ENCODE measurements around the gene RESP18.
"Not testable (repeated sequence)": the region's sequence is repeated elsewhere in the genome, so short reads cannot be mapped to it uniquely, and the experiment has no call there.

Gene RESP18

DNA sequence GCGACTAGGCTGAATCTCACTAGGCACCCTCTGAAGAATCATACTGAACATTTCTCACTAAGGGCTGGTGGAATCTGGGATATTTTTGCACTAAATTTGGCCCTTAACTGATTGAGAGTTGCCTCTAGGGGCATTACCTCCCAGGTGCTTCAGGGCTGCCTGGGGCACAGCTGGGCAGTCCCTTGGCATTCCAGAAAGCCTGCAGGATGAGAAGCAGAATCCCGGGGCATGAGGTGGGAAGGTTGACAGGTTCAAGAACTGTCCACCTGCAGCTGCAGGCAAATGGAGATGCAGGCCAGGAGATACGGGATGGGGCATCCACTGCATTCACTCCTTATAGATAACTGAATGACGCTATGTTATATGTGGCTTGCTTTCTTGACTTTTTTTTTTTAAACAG lies 7.4 kb downstream of the RESP18 start:
- no peak for DNase-seq

DNA sequence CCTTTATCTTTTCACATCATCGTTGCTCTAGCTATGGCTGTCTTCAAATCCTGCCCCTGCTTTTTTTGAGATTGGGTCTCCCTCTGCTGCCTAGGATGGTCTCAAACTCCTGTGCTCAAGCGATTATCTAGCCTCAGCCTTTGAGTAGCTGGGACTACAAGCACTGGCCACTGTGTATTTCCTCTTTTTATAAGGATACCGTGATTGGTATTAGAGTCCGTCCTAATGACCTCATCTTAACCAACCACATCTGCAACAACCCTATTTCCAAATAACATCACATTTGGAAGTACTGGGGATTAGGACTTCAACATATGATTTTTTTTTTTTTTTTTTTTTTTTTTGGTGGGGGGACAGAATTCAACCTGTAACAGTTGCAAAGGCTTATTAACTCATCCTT lies 9.1 kb downstream of the RESP18 start:
- no peak for DNase-seq

DNA sequence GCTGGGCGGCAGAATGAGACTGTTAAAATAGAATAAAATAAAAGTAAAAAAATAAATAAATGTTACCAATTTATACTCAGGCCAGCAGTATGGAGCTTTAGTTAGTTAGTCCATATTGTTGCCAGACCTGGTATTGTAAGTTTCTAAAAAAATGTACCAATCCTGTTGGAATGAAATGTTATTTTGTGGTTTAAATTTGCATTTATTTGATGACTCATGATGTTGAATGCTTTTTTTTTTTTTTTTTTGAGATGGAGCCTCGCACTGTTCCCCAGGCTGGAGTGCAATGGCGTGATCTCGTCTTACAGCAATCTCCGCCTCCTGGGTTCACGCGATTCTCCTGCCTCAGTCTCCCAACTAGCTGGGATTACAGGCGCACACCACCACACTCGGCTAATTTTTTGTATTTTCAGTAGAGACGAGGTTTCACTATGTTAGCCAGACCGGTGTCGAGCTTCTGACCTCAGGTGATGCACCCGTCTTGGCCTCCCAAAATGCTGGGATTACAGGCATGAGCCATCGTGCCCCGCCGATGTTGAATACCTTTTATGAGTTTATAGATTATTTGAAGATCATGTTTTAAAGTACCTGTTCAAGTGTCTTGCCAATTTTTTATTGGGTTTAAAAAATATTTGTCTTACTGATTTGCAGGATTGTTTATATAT lies 17.6 kb downstream of the RESP18 start:
- DNase-seq = no peak

DNA sequence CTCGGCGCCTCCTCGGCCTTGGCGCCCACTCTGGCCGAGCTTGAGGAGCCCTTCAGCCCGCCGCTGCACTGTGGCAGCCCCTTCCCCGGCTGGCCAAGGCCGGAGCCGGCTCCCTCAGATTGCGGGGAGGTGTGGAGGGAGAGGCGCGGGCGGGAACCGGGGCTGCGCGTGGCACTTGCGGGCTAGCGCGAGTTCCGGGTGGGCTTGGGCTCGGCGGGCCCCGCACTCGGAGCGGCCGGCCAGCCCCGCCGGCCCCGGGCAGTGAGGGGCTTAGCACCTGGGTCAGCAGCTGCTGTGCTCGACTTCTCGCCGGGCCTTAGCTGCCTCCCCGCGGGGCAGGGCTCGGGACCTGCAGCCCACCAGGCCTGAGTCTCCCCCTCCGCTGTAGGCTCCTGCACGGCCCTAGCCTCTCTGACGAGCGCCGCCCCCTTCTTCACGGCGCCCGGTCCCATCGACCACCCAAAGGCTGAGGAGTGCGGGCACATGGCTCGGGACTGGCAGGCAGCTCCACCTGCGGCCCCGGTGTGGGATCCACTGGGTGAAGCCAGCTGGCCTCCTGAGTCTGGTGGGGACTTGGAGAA lies 19.8 kb downstream of the RESP18 start:
- not testable (repeated sequence) for DNase-seq

DNA sequence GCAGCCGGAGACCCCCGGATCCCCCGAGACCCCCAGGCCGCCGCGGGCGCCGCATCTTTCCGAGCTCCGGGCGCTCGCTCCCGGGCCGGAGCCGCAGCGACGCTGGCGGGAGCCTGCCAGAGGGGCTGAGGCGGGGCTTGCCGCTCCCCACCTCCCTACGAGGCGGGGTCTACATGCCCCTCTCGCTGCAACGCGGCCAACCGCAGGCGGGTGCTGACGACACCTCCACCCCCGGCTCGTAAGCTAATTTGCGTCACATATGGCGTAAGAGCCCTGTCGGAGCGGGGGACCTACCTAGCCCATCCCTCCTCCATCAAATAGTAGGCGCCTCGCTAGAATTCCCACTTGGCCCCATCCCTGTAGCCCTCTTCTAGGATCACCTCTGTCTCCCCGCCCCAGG lies 23.3 kb downstream of the RESP18 start, which contains the start of gene PTPRN:
PTPRN (minus strand) TSS at position 124 of the 400 bp plus-strand sequence; CDS start at position 55, 69 bp downstream.
- DNase-seq = no peak

DNA sequence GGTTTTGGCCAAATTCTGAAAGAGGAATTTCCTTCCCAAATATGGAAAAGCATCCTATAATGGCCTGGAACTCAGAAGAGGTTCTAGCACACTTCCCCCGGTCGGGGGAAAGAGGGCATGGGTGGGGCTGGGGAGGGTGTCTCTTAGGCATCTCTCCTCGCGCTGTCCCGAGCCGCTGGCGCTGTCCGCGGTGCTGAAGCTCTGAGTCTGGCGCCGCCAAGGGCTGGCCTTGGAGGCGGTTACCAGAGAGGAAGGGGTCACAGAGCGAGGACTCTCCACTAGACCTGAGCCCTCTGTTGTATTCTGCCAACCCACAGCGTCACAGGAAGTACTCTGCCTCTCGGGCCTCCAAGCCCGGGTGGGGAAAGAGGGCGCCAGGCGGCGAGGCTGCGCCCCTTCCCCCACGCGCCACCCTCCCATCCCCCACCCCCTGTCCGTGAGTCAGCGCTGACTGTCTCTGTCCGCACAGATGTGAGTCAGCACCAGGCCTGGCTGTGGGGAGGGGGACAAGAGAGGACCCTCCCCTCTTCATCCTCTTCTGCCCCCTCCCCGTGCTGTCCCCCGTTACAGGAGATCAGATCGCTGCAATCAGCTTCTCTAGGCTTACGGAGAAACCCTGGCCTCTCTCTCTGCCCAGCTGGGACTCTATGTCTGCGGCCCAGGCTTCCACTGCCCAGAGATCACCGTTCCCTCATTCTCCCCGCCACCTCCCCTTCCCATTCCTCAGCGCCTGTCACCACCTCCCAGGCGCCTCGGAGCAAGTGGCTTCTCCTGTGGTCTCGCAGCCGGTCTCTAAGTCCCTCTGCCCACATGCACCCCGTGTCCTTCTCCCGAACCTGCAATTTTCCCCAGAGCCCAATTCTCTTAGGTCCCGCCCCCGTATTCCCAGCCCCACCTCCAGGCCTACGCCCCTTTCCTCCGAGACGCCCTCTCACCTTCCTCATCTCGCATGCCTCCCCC lies 24.1 kb downstream of the RESP18 start:
- peak; percentile 89 for DNase-seq

DNA sequence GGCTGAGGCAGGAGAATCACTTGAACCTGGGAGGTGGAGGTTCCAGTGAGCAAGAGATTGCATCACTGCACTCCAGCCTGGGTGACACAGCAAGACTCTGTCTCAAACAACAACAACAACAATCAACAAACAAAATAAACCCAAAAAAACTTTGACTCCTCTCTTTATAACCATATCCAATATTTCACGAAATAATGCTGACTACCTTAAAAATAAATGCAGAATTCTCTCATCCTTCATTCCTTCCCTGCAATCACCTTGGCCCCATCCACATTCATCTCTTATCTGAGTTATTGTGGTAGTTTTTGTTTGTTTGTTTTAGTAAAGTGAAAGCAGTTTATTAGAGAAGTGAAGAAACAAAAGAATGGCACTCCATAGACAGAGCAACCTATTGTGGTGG lies 26.5 kb downstream of the RESP18 start:
- DNase-seq = no peak

DNA sequence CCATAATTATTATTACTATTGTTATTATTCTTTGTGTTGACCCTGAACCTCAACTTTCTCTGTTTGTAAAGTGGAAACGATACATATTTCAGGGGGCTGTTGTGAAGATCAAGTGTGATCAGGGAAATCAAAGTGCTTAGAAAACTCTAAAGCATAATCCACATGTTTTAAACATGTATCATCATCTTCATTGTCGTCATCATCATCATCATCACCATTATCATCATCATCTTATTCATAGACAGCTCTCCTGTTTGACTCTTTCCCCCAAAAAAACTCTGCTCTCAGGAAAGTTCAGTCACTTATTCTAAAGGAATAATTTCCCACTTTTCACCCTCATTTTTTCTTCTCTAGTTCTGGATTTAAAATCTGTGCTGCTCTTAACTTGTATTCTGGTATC lies 28.3 kb downstream of the RESP18 start:
- DNase-seq = no peak

DNA sequence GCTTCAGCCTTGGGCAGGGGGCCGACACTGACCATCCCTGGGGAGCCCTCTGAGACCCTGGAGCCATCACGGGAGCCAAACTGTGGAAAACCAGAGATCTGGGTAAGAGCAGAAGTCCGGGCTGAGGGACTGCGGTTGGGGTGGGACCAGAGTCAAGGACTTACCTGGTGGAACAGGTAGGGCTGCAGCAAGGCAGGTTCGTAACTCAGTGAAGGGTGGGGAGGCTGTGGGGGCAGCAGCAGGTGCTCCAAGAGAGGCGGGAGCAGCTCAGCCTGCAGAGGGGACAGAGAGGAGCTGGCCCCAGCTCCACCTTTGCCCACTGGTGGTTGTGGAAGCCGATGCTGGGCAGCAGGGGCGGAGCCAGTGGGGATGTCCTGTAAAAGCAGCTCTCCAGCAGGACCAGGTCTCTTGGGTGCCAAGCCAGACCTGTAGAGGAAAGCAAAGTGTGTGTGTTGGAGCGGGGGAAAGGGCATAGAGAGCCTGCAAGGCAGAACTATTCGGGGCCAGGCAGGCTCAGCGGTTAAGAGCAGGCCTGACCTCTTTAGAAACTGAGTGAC lies 30.1 kb downstream of the RESP18 start:
- DNase-seq = no peak

DNA sequence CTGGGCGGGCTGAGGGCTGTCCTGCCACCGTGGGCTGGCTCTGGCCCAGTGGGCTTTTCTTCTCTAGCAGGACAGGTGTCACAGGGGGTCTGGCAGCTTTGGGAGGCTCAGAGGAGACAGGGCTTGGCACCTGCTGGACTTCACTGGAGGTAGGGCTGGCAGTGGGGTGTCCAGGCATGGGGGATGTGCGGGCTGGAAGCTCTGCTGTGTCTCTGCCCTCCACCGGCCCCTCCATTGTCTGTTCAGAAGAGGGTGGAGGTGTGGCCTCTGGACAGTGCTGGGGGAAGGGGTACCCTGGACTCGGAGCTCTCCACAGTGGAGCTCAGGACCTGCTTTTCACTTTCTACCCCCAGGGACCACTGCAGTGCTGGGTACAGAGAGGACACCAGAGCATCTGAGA lies 32.5 kb downstream of the RESP18 start:
- no peak for DNase-seq

DNA sequence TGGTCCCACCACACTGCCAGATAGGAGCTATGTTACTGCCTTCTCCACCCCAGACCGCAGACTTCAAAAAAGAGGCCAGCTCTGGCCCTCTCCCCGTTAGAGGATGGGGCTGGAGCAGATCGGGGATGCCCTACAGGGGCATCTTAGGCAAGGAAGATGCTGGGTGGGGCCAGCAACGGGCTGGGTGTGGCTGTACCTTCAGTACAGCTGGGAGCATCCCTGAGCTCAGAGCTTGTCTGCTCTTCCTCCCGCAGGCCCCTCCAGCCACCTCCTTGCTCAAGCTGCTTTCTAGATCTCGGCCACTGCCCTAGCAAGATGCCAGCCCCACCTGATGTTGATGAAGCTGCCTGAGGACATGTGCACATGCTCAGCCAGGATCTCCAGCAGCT lies 33.2 kb downstream of the RESP18 start:
- no peak for DNase-seq

DNA sequence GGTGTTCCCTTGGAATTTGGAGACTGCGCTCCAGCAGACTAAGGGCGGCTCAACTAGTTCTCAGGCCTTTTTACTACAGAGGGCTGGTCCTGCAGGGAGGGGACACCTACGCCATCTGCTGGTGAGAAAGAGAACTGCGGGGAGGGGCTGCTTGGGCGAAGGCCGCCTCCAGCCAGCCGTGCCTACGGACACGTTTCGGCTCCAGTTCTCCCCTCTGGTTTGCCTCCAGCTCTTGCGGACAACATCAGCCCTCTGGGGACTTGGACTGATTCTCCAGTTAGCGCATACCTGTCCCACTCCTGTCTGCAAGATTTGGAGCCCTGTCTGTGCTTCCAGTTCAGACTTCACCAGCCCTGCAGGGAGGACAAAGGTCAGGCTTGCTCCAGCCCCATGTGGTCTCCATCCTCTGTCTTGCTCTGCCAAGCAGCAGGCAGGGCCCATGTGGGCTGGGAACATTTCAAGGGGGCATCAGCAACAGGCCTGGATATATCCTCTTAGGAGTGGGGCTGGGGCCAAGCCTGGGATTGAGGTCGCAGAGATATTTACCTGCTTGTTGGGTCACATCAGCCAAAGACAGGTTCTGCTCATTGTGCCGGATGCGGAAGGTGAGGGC lies 33.7 kb downstream of the RESP18 start:
- DNase-seq = peak; percentile 96

DNA sequence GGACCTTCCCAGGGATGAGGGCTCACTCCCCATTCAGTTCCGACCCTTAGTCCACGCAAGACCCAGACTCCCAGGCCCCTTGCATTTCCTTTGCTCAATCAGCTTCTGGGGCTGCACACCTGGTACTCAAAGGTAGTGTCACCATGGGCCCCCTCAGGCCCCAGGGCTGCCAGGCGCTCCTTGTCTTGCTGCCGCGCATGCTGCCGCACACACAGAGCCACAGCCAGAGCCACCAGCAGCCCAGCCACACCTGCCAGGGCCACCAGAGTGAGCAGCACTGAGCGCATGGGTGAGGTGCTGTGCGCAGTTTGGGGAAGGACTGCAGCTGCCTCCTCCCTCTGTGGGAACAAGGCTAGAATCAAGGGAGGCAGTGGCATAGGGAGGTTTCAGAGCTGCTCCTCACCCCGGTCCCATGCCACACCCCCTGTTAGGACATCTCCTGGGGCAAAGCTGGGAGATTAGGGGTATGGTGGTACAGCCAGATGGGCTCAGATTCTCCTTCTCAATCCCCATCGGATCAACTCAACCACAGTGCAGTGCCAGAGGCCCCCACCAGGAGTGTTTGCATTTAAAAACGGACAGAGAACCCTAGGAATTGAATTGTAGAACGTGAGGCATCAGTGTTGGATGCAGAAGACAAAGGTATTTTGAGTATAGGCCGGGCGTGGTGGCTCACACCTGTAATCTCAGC lies 34.6 kb downstream of the RESP18 start:
- DNase-seq = no peak

DNA sequence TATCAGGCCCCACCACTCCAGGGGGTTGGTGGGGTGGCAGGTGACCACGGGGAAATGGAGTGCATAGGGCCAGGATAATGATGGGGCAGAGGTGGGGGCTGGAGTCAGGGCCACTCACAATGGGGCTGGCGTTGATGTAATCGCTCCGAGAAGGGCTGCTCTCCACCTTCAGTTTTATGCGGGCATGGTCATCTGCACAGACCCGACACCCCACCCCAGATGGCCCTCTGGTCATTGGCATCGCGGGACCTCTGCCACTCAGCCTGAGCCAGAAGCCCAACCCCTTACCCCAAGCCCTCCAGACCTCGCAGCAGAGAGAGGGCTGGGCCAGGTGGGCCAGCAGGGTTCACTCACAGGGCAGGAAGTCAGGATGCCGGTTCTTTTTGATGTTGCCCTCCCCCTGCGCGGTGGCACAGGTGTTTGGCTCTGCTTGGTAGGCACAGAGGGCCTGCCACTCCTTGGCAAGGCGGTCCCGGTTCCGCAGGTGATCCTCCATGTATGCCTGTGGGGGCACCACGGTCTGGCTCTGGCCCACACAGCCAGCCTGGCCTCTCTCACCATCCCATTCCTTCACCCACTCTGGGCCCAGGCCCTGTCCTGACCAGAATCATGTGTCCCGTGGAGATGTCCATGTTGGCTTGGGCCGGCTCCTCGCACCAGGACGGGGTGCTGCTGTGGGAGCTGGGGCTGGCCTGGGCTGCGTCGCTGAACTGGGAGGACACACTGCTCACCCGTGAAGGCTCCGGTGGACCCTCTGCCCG lies 35.7 kb downstream of the RESP18 start:
- DNase-seq = no peak

DNA sequence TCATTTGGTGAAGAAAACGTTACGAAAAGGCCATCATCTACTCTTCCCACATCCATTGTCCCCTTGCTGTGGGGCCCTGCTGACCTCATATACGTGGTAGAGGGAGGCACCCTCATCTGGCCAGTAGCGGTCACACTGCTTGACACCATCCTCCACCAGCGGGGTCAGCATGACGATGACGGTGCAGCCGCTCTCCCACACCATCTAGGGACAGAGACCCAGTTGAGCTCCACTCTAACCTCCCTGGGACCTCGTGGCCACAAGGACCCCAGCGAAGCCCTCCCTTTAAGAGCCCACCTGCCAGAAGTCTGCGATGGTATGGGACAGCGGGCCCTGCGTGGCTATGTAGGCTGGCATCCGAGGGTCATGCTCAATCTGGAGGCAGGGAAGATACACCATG lies 36.4 kb downstream of the RESP18 start:
- DNase-seq = no peak

DNA sequence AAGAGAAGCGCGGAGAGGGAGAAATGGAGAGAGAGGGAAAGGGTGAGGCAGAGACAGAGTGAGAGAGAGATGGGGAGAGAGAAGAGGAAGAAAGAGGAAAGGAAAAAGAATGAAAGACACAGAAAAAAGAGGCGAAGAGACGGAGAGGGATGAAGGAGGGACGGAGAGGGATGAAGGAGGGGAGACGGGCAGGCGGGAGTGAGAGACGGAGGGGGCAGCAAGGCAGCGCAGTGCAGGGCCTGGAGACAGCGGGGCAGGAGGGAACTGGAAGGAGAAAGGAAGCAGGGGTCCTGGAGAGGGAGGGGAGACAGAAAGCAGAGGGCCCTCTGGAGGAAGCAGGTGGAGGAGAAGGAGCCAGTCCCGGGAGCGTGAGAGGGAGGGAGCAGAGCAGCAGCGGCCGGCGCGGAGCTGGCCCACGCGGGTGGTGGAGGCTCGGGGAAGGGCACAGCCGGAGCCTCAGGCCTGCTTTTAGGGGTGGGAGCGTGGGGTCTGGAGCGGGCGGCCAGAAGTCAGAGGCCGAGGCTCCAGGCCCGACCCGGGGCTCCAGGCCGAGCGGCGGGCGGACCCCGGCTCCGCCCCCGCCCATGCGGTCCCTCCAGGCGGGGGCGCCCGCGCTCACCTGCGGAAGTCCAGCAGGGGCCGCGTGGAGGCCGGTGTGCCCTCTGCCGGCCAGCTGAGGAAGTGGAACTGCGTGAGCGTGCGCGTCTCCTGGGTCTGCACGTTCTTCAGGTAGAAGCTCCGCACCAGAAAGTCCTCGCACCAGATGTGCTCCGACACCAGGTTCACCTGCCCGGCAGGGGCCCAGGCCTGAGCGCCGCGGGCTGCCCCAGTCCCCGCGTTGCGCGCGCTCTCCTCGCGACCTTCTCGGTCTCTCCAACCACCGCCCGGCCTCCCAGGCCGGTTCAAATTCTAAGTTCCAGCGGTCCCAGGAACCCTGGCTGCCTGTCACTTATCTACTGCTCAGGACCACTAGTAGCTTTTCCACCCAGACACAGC lies 37.9 kb downstream of the RESP18 start:
- DNase-seq = peak; percentile 98

DNA sequence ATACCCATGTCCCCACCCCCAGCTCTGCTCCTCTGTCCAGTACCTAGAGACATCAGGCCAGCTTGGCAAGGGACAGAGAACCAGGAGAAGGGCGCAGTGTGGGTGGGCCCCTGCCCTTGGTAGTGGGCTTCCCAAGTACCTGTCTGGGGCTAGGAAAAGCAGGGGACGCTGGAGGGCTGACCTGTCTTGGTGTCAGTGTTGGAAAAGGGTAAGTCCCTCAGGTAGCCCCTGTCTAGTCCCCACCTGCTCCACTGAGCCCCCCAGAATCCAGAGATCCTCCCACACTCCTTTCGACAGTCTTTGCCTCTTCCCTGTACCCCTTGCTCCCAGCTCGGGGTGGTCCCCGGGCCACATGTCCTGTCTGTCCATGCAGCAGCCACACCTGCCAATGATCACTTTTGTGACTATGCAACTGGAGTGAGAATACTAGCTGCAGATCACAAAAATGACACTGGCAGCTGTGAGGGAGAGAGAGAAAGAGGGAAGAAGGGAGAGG lies 38.8 kb downstream of the RESP18 start:
- DNase-seq = no peak

DNA sequence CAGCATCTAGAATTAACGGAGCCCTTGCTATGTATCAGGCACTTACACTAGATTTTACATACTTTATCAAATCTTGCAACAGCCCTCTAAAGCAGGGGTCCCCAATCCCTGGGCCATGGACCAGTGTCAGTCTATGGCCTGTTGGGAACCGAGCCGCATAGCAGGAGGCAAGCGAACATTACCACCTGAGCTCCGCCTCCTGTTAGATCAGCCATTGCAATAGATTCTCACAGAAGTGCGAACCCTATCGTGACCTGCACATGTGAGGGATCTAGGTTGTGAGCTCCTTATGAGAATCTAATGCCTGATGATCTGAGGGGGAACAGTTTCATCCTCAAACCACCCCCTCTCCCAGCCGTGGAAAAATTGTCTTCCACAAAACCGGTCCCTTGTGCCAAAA lies 39.9 kb downstream of the RESP18 start:
- DNase-seq = no peak

DNA sequence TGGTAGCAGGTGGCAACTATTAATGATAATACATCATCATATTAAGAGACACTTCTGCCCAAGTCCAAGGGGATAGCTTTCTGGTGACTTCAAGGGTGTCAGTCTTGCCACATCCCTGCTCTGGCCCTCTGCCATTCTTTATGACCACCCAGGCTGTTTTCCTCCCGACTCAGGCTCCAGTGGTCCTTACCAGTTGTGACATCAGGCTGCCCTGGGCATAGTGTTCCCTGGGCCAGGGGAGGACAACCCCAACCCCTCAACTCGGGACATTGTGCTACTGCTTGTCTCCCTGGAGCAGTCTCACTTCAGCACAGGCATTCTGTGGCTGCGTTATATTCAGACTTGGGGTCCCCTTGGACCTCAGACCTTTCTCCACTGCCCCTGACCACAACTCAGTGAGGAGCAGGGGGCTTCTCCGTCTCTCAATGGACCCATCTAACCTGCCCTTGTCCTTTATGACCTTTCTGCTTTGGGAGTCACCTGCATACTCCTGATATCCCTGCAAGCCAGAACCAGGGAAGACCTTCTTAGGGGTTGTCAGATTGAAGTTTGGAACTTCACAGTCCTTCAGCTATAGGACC lies 40.5 kb downstream of the RESP18 start:
- no peak for DNase-seq

DNA sequence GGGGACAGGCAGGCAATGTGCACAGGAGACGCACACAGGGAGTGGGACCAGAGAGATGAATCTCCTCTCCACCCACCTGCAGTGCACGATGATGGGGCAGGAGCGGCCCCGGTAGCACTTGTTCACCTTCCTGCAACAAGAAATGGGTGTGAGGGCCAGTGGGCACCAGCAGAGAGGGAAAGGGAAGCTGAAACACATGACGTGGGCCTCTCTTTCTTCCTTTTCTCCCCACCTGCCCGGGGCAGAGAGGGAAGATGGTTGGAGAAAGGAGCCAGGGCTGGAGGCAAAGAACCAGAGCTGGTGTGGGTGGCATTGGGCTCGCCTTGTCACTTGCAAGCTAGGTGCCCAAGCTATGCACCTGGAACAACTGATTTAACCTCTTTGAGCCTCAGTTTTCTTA lies 41.1 kb downstream of the RESP18 start:
- no peak for DNase-seq
